H1 (cell line): ENCODE measurements around the gene TM9SF3.

ENCODE experiments used
- ASH2L ChIP-seq: fragments of 200-600, 300-600 bp; sonication (generic); IDR thresholded peaks from one replicate; pipeline ENCODE4 v1.7.1; 2017; ENCODE audit warnings: low read length
- BRCA1 ChIP-seq: IDR thresholded peaks from 2 replicates; pipeline ENCODE4 v1.6.1; 2012; ENCODE audit warnings: low read depth, low read length, improper control_type of control experiment
- CBX8 ChIP-seq: fragments of 300-800, 300-1000 bp; sonication (generic); IDR thresholded peaks from 2 replicates; pipeline ENCODE4 v1.7.1; 2016; ENCODE audit warnings: low read depth, low read length, borderline replicate concordance
- CHD2 ChIP-seq: IDR thresholded peaks from 2 replicates; pipeline ENCODE4 v1.6.1; 2012; ENCODE audit warnings: low read length, improper control_type of control experiment
- CTCF ChIP-seq, 3 experiments: IDR thresholded peaks; 1 replicate in 2 of 3; 2 replicates in 1 of 3; pipeline versions ENCODE4 v1.5.1 to v1.6.1; 2011; ENCODE audit warnings: low read length in 3 of 3, mild to moderate bottlenecking in 3 of 3, inconsistent platforms in 2 of 3, low read depth in 1 of 3, moderate library complexity in 1 of 3; ENCODE audit not compliant: insufficient read depth in 1 of 3; ENCODE audit errors: control extremely low read depth in 1 of 3
- JUN ChIP-seq: IDR thresholded peaks from 2 replicates; pipeline ENCODE4 v1.6.1; 2011; ENCODE audit warnings: low read depth, mild to moderate bottlenecking, improper control_type of control experiment, low read length
- KDM1A ChIP-seq: fragments of 200-600, 300-600 bp; sonication (generic); IDR thresholded peaks from 2 replicates; pipeline ENCODE4 v1.7.1; 2016; ENCODE audit warnings: mild to moderate bottlenecking, low read length, borderline replicate concordance
- MAX ChIP-seq: IDR thresholded peaks from 2 replicates; pipeline ENCODE4 v1.6.1; 2012; ENCODE audit warnings: inconsistent platforms
- POLR2A ChIP-seq, 2 experiments: IDR thresholded peaks; 1 replicate in 1 of 2; 2 replicates in 1 of 2; pipeline ENCODE4 v1.6.1; 2011; ENCODE audit warnings: low read depth in 2 of 2, low read length in 2 of 2, mild to moderate bottlenecking in 2 of 2; ENCODE audit errors: control extremely low read depth in 1 of 2
- POLR2AphosphoS5 ChIP-seq: IDR thresholded peaks from 2 replicates; pipeline ENCODE4 v1.6.1; 2011; ENCODE audit warnings: low read depth, low read length
- RFX5 ChIP-seq: IDR thresholded peaks from 2 replicates; pipeline ENCODE4 v1.6.1; 2011; ENCODE audit warnings: low read depth, low read length, improper control_type of control experiment, borderline replicate concordance

DNA sequence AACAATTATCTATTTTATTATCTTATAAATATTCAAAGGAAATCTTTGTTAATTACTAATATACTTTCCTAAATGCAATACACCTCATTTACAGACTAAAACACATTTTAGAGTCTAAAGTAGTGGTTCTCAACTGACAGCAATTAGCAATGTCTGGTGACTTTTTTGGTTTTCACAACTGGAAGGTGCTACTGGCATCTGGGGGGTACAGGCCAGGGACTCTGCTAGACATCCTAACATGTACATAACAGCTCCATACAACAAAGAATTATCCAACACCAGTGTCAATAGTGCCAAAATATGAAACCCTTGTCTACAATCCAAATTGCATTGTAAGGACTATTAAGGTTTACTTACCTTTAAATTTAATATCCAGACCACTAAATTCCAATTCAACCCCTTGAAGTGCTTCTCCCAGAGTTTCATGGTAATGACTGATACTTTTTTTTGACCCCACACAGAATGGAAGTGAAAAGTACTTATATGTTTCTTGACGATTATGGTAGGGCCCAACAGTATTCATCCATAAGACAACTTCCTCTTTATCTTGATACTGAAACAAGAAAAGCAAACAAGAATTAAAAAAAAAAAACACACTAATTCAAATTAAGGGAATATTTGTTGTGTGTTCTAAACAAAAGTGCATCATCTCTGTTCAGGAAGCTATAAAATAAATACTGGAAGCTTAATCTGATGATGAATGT lies 10.4 kb downstream of the TM9SF3 start:
- TF ChIP-seq JUN: no peak
- TF ChIP-seq CBX8: no peak
- TF ChIP-seq ASH2L: no peak
- no peak for TF ChIP-seq CHD2
- no peak for TF ChIP-seq POLR2AphosphoS5
- TF ChIP-seq POLR2A (IDR thresholded peaks at IDR 0.05; ENCODE audit: control extremely low read depth in 1 of 2, low read depth in 2 of 2, low read length in 2 of 2): no peak
- no peak for TF ChIP-seq MAX
- TF ChIP-seq BRCA1: no peak
- TF ChIP-seq RFX5: no peak
- no peak for TF ChIP-seq CTCF (IDR thresholded peaks at IDR 0.05; ENCODE audit: control extremely low read depth in 1 of 3, insufficient read depth in 1 of 3, low read depth in 1 of 3, low read length in 3 of 3)
- TF ChIP-seq KDM1A: no peak
